HG03469 (cell line): ENCODE measurements around the gene MSH3.
"Not testable (repeated sequence)": the region's sequence is repeated elsewhere in the genome, so short reads cannot be mapped to it uniquely, and the experiment has no call there.

Source experiments
- ATAC-seq: cut with Tn5 transposase; IDR thresholded peaks from one replicate; pipeline ENCODE4 v1.9.1; 2021; ENCODE audit warnings: mild to moderate bottlenecking, moderate library complexity, moderate number of reproducible peaks; ENCODE audit not compliant: unreplicated experiment

Gene MSH3

DNA sequence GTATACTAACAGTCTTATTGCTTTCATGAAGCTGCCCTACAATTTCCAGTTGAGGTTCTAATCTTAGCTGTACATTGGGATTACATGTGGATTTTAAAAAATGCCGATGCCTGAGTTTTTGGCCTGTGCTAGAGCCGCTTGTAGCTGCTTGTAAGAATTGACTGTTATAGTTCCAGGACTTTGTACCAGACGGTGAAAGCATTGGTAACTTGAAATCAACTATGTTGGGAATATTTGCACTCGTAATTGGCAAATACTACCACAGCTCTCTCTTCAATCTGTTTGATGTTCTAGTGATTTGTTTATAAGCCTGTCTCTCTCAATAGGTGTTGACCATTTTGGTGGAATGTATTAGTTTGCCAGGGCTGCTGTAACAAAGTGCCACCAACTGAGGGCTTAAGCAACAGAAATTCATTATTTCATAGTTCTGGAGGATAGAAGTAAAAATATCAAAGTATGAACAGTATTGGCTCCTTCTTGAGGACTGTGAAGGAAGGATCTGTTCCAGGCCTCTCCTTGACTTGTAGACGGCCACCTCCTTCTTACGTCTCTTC is 50.8 kb downstream of the MSH3 start:
- no peak for ATAC-seq

DNA sequence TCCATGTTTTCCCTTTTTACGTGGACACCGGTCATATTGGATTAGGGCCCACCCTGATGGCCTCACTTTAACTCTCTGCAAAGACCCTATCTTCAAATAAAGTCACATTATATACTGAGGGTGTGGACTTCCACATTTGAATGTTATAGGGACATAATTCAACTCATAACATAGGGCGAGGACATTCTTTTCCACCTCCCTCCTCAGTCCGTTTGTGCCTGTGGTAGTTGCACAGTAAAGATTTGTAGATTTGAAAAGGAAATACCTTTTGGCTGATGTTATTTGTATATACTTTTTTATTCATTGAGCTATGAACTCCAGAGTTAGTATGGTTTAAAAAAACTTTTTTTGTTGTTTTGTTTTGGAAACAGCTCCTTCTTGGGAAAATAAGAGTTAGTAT is 51.3 kb downstream of the MSH3 start:
- ATAC-seq = no peak

DNA sequence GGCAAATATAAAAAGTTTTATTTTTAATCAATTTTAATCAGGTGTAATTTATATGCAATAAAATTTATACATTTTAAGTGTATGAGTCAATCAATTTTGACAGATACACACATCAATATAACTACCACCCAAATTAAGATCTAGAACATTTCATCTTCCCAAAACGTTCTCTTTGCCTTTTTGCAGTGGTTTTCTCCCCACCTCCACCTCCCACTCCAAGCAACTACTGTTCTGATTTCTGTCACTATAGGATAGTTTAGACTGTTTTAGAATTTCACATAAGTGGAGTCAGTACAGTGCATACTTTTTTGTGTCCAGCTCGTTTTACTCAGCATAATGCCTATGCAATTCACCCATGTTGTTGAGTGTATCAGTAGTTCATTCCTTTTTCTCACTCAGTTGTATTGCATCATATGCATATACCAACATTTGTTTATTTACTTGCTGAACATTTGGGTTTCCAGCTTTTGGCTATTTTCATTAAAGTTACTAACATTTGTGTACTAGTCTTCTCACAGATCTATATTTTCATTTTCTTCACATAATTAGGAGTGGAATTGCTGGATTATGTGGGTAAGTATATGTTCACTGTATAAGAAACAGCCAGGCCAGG is 52.5 kb downstream of the MSH3 start:
- no peak for ATAC-seq

DNA sequence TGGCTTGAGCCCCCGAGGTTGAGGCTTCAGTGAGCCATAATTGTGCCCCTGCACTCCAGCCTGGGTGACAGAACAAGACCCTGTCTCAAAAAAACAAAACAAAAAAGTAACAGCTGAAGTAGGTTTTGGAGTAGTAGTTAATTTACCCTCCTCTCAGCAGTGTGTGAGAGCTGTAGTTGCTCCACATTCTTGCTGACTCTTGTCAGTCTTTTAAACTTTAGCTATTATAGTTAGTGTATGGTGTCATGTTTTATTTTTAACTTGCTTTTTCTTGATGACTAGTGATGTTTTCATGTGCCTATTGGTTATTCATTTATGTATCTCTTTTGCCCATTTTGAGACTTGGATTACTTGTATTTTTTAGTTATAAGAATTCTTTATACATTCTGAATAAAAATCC is 53.2 kb downstream of the MSH3 start:
- ATAC-seq = no peak

DNA sequence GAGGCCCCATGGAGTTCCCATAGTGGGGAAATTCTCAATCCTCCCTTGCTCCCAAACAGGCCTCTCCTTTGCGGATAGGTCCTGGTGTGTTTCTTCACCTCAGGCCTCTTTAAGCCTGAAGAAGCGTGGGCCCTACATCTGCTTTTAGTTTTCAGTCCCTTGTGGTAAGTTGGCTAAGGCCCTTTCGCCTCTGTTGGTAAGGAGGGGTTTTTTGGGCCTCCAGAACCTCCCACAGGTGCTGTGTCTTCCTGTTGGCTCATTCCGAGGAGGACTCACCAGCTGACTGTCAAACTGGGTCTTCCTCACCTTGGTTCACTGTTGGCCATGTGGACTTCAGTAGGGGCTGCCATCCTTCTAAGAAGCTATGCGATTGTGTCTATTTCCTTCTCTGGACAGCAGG is 56.8 kb downstream of the MSH3 start:
- no peak for ATAC-seq

DNA sequence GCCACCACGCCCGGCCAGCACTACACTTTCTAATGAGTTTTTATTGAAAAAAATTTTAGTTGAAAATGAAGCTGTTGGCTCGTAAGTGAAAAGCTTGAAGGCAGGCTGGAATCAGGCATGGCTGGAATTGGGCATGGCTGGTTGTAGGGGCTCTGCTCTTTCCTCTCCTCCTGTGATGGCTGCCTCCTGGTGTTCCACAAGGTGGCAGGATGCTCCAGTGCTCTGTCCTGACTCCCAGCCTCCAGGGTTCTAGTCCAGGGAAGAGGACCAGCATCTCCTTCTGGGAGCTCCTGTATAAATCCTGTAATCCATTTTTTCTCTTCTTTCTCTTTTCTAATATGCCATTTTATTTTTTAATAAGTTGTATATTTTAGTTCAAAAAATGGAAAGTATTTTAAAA is 57.5 kb downstream of the MSH3 start:
- no peak for ATAC-seq

DNA sequence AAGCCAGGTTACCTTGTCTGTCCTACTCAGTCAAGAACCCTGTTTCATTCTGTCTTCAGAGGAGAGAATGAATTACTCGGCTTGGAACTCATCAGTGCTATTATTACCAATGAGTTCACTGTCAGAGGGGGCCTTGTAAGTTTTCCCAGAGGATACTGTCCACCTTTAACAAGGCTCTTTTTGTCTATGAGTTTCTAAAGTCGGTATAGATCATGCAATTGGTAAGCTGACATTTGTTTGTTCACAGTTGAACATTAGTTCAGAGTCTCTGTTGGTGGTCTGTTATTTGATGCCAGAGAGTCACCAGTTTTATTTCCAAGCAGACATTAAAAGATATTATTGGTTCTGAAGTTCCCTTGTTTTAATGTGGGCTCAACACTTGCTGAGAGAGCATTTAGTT is 58.5 kb downstream of the MSH3 start:
- ATAC-seq = no peak

DNA sequence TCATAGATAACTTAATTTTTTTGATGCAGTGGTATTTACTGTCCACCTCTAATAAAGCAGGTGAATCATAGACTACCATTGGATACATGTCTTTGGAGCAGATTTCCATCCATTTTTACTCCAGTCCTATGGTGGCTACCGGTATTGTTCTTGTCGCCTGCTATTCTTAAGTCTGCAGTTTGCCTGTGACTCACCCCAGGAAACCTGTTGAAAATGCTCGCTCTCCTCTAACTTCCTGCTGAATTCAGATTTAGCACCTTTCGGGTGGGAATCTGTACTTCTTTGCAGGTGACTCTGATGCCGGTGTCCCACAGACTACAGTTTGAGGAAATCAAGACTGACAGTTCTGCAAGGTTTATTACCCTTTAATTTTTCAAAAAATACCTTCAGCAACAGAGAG is 59.2 kb downstream of the MSH3 start:
- no peak for ATAC-seq

DNA sequence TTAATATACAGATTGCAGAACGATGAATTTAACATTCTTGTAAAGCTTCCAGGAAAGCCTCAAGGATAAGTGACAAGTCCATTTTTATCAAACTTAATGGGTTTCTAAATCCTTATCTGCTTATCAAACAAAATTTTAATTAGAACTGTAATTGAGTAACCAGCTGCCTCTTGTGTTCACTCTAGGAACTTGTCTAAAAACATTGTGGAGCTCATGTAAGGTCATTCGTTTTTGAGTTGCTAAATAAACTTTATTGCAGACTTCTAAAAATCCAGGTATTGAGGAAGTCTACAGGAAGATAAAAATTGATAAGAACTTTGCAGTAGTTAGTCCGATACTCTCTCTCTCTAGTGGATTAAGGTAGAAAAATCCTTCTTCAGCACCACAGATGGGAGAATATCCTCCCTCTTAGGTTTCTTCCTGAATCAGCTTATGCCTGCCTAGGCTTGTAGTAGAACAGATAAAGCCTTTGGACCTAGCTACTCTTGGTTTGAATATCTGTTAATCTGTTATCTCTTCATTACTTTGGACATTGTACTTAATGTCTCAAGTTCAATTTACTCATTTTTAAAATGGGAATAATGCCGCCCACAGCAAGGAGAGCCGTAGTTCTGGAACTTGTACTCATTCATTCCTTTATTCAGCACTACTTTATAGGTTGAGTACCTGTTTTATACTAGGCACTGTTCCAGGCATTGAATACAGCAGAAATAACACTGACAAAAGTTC is 60.3 kb downstream of the MSH3 start:
- ATAC-seq = no peak

DNA sequence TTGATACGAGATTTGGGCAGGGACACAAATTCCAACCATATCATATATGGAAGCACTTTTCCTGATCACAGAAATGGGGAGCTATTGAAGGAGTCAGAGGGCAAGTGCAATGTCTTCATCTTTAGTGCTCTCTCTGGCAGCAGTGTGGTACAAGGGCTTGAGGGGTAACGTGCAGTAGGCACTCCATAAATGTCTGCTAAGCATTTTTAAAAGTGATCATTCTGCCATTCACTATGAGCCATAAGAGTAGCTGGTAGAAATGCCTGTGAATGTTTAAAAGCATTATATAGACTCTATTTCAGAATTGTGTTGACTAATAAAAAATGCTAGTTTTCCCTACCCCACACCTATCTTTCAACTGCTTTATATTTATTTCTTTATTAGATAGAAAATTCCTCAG is 61.4 kb downstream of the MSH3 start:
- no peak for ATAC-seq

DNA sequence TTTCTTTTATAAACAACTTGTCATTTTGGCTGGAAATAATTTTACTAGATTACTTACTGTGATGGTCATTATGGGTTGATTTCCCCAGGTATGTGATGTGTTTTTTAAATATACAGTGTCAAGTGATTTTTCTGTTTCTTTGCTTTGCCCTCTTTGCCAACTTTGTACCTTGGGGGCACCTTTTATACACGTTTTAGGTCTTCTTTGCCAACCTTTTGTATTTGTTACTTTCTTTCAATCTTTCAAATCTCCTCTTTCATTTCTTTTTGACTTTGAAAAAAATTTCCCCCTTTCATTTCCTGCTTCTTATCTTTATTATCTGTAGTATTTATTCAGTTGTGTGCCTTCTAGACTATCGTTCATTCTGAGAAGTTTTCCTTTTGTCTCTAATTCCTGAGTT is 65.7 kb downstream of the MSH3 start:
- no peak for ATAC-seq

DNA sequence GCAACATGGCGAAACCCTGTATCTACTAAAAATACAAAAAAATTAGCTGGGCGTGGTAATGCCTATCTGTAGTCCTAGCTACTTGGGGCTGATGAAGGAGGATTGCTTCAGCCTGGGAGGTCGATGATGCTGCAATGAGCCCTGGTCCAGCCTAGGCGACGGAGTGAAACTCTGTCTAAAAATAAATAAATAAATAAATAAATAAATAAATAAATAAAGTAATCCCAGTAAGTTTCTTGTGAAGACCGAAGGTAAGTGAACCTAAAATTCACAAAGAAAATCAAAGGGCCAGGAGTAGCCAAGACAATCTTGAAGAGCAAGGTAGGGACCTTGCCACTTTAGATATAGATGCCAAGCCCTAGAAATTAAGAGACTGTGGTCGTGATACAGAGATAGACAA is 68.5 kb downstream of the MSH3 start:
- ATAC-seq = no peak

DNA sequence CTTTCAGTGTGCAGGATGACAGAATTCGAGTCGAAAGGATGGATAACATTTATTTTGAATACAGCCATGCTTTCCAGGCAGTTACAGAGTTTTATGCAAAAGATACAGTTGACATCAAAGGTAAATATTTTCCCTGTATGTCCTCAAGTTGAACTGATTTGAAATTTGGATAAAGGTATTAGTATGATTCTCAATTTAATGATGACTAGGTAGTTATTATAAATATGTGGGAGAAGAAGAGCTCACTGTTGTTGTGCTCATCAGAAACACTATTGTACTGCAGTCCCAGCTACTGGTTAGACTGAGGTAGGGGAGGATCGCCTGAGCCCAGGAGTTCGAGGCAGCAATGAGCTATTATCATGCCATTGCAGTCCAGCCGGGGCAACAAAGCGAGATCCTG is 71.0 kb downstream of the MSH3 start:
- ATAC-seq = no peak

DNA sequence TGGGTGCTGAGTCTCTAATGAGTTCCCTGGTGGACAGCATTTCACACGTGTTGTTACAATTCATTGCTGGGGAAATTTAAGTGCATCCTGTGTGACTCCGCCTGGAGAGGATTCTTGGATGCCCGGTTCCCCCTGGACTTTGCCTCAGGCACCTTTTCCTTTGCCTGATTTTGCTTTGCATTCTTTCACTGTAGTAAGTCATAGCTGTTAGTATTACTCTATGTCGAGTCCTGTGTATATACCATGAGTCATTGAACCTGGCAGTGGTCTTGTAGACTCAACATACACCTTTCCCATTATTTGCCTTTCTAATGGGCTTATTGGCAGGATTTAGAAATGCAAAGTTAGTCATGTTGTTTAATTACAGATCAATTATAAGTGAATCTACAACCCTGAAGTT is 82.3 kb downstream of the MSH3 start:
- no peak for ATAC-seq

DNA sequence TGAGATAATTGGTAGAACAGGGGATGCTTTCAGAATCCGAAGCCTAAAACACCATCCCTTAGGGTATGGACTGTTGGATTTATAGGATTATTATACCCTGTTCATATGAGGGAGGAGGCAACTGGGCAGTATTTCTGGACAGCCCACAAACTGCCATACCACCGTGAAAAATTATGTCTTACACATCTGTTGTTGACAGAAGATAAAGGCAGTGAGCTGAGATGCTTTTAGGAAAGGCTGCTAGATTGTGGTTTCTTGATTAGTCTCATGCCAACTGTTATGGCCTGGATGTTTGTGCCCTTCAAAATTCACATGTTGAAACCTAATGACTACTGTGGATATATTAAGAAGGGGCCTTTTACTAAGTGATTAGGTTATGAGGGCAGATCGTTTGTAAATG is 84.0 kb downstream of the MSH3 start:
- ATAC-seq = no peak

DNA sequence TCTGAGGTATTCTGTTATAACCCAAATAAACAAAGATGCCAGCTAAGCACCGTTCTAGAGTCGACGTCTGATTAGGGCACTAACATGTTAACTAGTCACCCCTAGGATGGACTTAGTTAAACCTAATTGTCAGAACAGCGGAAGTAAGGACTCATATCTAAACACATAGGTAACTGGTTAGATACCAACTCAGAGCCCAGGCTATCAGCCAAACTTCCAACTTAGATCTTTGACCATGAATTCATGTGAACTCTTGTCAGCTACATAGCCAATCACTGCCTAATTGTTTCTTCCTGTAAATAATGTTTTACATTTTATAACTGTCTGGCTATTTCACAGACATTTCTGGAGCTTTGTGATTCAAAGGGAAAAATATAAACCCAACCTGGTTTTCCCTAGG is 84.6 kb downstream of the MSH3 start:
- ATAC-seq = no peak

DNA sequence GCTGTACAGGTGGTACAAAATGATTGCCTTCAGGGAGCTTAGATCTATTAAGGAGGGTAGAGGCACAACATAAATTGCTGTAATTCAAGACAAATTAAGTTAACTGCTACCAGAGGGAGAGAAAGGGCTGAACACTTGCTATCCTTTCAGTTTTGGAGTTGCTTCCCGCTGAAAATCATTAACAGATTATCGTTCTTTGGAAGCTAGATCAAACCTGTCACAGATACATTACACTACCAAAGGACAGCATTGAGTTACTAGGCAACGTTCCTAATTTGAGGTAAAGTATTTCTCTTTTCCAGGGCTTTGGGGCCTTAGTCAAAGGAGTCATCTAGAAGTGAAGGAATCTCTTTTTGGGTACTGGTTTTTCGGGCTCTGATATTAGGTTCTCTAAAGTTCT is 85.0 kb downstream of the MSH3 start:
- ATAC-seq = no peak

DNA sequence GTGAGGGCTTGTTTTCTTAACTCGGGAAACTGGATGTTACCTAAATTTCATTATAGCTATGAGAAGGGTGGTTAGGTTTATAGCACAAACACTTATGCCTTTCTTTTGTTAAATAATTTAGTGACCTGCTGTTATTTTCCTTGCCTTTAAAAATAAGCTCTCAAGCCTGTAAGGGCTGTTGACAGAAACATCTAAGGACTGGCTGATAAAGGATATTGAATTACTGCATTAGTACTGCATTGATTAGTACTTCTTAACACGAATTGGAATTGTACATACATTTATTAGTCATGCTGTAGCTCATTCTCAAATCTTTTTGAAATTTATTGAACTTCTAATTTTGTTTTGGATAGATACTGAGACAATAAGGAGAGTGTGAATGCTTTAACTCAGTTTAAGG is 85.4 kb downstream of the MSH3 start:
- no peak for ATAC-seq

DNA sequence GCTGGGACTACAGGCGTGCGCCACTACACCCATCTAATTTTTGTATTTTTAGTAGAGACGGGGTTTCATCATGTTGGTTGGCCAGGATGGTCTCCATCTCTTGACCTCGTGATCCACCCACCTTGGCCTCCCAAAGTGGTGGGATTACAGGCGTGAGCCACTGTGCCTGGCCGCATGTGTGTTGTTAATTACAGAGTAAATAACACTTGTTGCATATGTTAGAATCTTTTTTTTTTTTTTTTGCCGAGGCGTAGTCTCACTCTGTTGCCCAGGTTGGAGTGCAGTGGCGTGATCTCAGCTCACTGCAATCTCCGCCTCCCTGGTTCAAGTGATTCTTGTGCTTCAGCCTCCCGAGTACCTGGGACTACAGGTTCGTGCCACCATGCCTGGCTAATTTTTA is 86.0 kb downstream of the MSH3 start:
- not testable (repeated sequence) for ATAC-seq

DNA sequence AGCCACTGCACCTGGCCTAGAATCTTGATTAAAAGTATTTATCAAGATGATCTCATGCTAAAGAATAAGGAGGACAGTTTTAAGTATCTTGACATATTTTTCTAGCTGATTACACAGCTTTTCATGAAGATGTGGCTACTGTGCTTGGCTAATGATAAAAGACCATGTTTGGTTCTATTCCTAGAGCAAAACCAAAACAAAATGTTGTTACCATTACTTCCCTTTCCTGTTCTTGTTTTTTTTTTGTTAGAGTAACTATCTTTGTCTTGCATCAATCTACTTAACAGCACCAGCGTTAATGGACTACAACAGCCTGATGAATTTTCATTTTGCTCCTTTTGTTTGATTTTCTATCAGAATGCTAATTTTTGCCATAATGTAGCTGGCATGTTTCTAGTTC is 86.5 kb downstream of the MSH3 start:
- no peak for ATAC-seq

DNA sequence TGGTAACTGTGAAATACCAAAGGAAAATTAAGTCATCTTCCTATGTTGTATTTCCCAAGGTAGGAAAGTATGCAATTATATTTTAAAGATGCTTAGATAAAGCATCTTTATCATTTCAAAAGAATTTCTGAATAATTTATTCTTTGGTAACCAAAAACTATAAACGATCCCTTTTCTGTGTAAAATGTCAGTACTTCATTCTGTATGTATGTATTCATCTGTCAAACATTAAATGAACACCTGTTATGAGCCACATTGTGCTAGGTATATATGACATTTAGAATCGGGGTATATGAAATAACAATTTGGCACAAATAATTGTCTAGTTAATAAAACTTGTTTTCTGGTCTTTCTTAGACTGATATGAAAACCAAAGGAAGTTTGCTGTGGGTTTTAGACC is 89.7 kb downstream of the MSH3 start:
- no peak for ATAC-seq

DNA sequence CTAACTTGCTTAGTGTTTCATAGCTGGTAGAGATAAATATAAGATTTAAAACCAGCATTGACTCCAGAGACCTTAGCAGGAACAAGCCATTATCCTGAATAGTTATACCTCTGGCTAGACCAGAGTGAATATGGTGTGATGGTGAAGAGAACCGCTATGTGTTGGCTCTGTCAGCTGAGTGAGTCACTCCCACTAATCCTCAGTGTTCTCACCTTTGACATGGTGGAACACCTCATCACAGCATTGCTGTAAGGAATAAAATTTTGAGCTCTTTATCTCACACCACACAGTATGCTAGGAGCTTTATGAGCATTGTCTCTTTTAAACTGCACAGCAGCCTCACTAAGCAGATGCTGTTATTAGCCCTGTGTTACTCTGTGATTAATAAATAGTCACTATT is 91.0 kb downstream of the MSH3 start:
- no peak for ATAC-seq

DNA sequence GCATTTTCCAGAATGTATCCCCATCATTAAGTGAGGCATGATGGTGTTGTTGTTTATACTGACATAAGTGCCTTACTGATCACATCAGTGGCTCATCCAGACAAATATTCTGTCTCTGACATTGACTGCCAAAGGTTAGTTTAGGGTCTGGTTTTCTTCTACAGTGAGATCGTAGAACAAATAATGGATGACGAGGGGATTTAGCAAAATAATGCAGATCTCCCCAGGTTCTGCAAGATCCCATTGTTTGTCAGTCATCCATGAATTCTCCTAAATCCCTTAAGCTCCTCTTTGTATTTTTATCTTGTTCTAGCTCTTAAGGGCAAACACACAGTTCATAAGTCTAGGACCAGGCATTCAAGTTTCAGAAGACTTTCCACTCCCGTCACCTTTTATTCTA is 93.5 kb downstream of the MSH3 start:
- no peak for ATAC-seq
